Measurements from ENCODE around the gene NCBP3. TPM values are rescaled to one million over a fixed set of nuclear protein-coding genes. Genes with fewer than 3 reads are reported as not detected.

Gene NCBP3
- total and polyA plus RNA-seq, 8 donors, result 13.7 to 34.2 (median 15.4) TPM

GRCh38 chr17:3884188-3884587 lies 38.1 kb upstream of the NCBP3 start:
- FAIRE-seq, result no peak
- WGBS, 2 donors, result 91% methylated on average over 12 of the region's 12 CpGs

DNA sequence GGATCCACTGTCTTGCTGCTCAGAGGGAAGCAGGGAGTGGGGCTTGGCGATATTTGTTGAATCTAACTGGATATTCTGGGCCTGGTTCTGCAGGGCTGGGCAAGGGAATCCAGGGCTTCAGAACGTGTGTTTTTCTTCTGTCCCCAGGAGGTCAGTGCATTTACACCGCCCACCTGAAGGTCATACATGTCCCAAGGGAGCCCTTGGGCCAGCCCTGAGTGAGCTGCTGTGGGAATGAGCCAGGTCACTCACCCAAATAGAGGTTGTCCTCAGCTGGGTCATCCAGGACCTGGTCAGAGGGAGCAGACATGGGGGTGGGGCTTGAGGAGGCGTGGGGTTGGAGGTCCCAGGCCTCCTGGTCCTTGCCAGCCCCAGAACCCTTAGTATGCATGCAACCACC lies 36.2 kb upstream of the NCBP3 start:
- 73 to 77% methylated on average over 4 of the region's 4 CpGs for WGBS, 2 donors
- no peak overlapping the region for H3K4me3 ChIP-seq
- ATAC-seq (no peak), DNase-seq (no peak), FAIRE-seq (no peak)
- H3K27ac ChIP-seq, result no peak overlapping the region
- TF ChIP-seq CTCF (IDR thresholded peaks at IDR 0.05), result no peak
- no peaks in the 10 kb centered on the region for H3K9me3 ChIP-seq
- no peaks in the 10 kb centered on the region for H3K36me3 ChIP-seq
- H3K27me3 ChIP-seq, result no peaks in the 10 kb centered on the region
- no peaks in the 10 kb centered on the region for H3K4me1 ChIP-seq
- intact Hi-C loops (cut with DNase I), result no loop called here

More at GRCh38 chr17:3884188-3884587, 38.1 kb upstream of the NCBP3 start:
- no peak for TF ChIP-seq CTCF (IDR thresholded peaks at IDR 0.05)
- H3K27ac ChIP-seq, result no peak overlapping the region
- intact Hi-C loops (cut with DNase I), result no loop called here
- H3K36me3 ChIP-seq, result no peaks in the 10 kb centered on the region
- H3K9me3 ChIP-seq, result no peaks in the 10 kb centered on the region
- no peak overlapping the region for H3K4me3 ChIP-seq
- ATAC-seq, result no peak
- no peak for DNase-seq
- H3K4me1 ChIP-seq, result no peaks in the 10 kb centered on the region
- no peaks in the 10 kb centered on the region for H3K27me3 ChIP-seq

- intact Hi-C loops (cut with DNase I), result no loop called here
- no peak for TF ChIP-seq CTCF (IDR thresholded peaks at IDR 0.05)
- Histone ChIP-seq H3K36me3 (no peaks in the 10 kb centered on the region), H3K4me3 (no peak overlapping the region), H3K9me3 (no peaks in the 10 kb centered on the region), H3K4me1 (no peaks in the 10 kb centered on the region), H3K27me3 (no peaks in the 10 kb centered on the region), H3K27ac (no peak overlapping the region)
- DNase-seq (no peak), ATAC-seq (no peak), FAIRE-seq (no peak)
- WGBS, 2 donors, result 83 to 89% methylated on average over 7 of the region's 7 CpGs
Observed at GRCh38 chr17:3880983-3881382, 34.9 kb upstream of the NCBP3 start.

GRCh38 chr17:3879591-3880417 lies 33.8 kb upstream of the NCBP3 start:
- 64 to 77% methylated on average over 25 of the region's 25 CpGs for WGBS, 2 donors
- DNase-seq (peak in 1 of 6 donors; percentile 21), FAIRE-seq (no peak), ATAC-seq (peak in 1 of 4 donors; percentile 32)
- Histone ChIP-seq H3K9me3 (no peaks in the 10 kb centered on the region), H3K4me1 (no peaks in the 10 kb centered on the region), H3K27ac (no peak overlapping the region), H3K27me3 (no peaks in the 10 kb centered on the region), H3K4me3 (no peak overlapping the region), H3K36me3 (no peaks in the 10 kb centered on the region)
- intact Hi-C loops (cut with DNase I), result no loop called here
- TF ChIP-seq CTCF (IDR thresholded peaks at IDR 0.05), result no peak

DNA sequence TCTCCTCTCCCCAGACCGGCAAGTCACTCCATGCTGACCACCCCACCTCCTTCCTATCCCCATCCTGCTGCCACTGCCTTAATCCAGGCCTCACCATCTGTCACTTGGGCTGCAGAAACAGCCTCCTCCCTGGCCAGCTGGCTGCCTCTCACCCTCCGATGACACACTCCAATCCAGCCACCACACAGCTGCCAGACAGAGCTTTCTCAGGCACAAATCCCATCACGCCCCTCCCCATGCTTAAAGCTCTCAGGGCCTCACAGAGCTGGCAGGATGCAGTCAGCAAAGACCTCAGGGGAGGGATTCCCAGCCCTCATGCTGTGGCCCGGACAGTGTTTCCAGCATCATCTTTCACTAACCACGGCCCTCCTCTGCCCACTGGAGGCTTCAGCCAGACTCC lies 33.1 kb upstream of the NCBP3 start:
- intact Hi-C loops (cut with DNase I), result no loop called here
- DNase-seq (peak in 1 of 6 donors; percentile 43), FAIRE-seq (no peak), ATAC-seq (peak; percentile 34 to 73 (median 52))
- Histone ChIP-seq H3K36me3 (no peaks in the 10 kb centered on the region), H3K4me1 (no peaks in the 10 kb centered on the region), H3K27me3 (no peaks in the 10 kb centered on the region), H3K27ac (no peak overlapping the region), H3K9me3 (no peaks in the 10 kb centered on the region), H3K4me3 (no peak overlapping the region)
- WGBS, 2 donors, result 63 to 78% methylated on average over 4 to 5 of the region's 5 CpGs
- no peak for TF ChIP-seq CTCF (IDR thresholded peaks at IDR 0.05)
